ENCODE results near the gene CCL15.

The CCL15 gene

DNA sequence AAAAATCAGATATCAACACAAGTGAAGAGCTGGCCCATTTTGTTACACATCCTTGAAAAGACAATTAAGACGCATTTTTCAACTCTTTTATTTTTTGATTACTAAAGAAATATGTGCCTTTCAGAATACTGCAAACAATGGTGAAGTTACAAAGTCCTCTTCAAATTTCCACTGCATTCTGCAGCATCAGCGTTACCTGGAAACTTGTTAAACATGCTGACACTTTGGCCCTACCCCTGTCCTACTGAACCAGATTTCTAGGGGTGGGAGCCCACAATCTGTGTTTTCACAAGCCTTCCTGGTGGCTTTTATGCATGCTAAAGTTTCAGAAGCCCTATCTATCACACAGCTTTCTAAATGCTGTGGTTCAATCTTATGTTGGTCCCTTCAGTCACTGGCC lies 10.3 kb downstream of the CCL15 start:
- DNase-seq (ENCODE audit: low read depth in 2 of 2), result no peak

- DNase-seq (ENCODE audit: low read depth in 2 of 2), result no peak
Measured at GRCh38 chr17:35988164-35988563, 13.2 kb downstream of the CCL15 start.

GRCh38 chr17:35986643-35987042 lies 14.7 kb downstream of the CCL15 start, which contains the start of gene CCL14:
Gene CCL14 (minus strand): TSS chr17:35986729. CDS start chr17:35986649, 80 bp downstream.
- DNase-seq (ENCODE audit: low read depth in 2 of 2), result no peak

DNA sequence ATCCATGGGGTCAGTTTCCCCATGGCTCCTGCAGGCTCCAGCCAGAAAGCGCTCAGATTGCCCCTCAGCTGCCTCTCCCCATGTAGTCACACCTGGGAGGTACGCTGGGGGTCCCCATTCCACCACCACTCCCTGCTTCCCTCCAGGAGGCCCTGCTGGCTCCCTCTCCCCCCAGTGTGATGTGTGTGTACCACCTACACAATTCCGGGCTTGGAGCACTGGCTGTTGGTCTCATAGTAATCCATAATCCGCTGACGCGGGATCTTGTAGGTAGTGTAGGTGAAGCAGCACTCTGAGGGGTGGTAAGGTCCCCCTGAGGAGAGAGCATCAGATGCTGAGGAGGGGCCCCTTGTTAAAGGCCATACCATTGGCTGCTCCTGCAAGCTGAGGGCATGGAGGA lies 17.2 kb downstream of the CCL15 start:
- DNase-seq (ENCODE audit: low read depth in 2 of 2), result no peak

DNA sequence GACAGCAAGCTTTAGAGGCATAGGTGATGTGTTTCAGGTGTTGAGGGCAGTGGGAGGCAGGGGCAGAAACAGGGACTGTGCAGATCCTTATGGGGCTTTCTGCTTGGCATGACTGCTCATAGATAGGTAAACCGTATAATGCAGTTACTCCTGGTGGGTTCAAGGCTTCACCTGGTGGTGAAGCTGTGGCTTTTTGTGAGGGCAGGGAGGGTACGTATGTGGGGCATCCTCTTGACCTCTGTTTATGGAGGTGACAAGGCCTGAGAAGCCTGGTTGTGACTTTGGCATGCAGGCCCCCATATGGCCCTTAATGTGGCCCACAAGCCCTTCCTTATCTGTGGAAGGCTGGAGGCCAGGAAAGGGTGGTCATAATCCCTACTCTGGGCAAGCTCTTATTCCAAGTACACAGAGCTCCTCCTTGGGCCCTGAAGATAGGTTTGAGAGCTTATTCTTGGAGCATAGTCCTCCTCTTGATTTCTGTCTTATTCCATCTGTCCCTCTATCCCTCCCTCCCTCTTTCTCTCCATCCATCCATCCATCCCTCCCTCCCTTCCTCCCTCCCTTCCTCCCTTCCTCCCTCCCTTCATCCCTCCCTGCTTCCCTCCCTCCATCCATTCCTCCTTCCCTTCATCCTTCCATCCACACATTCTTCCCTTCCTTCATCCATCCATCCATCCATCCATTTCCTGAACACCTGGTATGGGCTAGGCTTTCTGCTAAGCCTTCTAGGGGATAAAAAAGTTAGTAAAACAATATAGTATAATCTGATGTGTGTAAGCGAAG lies 18.8 kb downstream of the CCL15 start:
- DNase-seq (ENCODE audit: low read depth in 2 of 2), result no peak

DNA sequence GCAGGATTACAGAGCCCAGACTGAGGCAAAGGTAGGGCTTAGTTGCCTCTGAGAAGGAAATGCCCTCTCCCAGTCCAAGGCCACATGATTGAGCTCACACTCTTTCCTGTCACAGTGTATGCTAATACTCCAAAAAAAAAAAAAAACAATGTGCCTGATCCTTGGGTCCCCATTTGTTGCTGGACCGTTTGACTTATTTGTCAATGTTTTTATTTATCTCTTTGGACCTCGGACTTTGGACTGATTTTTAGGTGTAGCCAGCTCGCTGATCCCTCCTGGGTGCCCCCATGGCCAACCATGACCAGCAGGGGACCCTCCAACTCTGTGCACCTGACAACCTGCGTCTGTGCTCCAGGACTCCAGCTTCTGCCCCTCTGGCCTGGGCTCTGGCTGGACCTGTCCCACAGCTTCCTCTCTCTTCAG lies 19.4 kb downstream of the CCL15 start:
- DNase-seq (ENCODE audit: low read depth in 2 of 2), result no peak

- no peak for DNase-seq (ENCODE audit: low read depth in 2 of 2)
Measured at GRCh38 chr17:35981246-35981645, 20.1 kb downstream of the CCL15 start, which contains the start of gene CCL16. Gene CCL16 (minus strand): TSS chr17:35981497. CDS start chr17:35981420, 77 bp downstream.

GRCh38 chr17:35978346-35978745 lies 23.0 kb downstream of the CCL15 start:
- no peak for DNase-seq (ENCODE audit: low read depth in 2 of 2)

GRCh38 chr17:35977509-35977908 lies 23.8 kb downstream of the CCL15 start:
- no peak for DNase-seq (ENCODE audit: low read depth in 2 of 2)

DNA sequence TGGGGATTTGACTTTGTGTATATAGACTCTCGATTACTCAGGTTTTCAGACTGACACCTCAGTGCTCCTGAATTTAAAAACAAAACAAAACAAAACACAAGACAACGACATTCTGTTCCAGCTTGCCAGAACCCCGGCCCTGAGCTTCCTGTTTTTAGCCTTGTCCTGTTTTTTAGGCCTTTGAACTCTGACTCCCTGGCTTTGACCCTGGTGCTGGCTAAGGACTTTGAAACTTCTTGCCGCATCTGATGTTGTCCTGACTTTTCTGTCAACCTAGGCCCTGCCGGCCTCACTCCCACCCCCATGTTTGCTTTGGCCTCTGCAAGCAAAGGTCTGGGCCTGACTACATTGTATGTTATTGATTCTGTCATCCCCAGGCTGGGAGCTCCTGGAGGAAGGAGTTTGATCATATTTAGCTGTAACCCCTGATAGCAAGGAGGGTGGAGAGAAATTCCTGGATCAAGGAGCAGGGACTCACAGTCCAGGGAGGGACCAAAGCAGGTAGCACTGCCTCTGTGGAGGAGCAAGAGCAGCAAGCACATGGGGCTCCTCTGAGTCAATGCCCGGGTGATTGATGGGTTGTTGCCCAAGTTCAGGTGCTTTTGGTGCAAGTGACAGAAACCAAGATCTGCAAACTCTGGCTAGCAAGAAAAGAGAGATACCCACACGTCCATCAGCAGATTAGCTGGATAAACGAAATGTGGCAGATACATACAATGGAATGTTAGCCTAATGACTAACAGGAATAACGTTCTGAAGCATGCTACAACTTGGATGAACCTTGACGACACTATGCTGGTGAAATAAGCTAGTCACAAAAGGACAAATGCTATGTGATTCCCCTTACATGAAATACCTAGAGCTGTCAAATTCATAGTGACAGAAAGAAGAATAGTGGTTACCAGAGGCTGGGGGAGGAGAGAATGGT lies 27.8 kb downstream of the CCL15 start:
- no peak for DNase-seq (ENCODE audit: low read depth in 2 of 2)

GRCh38 chr17:35972945-35973332 lies 28.4 kb downstream of the CCL15 start:
- DNase-seq (ENCODE audit: low read depth in 2 of 2), result no peak

- no peak for DNase-seq (ENCODE audit: low read depth in 2 of 2)
Measured at GRCh38 chr17:35972535-35972934, 28.8 kb downstream of the CCL15 start.

GRCh38 chr17:35972066-35972465 lies 29.3 kb downstream of the CCL15 start:
- no peak for DNase-seq (ENCODE audit: low read depth in 2 of 2)

DNA sequence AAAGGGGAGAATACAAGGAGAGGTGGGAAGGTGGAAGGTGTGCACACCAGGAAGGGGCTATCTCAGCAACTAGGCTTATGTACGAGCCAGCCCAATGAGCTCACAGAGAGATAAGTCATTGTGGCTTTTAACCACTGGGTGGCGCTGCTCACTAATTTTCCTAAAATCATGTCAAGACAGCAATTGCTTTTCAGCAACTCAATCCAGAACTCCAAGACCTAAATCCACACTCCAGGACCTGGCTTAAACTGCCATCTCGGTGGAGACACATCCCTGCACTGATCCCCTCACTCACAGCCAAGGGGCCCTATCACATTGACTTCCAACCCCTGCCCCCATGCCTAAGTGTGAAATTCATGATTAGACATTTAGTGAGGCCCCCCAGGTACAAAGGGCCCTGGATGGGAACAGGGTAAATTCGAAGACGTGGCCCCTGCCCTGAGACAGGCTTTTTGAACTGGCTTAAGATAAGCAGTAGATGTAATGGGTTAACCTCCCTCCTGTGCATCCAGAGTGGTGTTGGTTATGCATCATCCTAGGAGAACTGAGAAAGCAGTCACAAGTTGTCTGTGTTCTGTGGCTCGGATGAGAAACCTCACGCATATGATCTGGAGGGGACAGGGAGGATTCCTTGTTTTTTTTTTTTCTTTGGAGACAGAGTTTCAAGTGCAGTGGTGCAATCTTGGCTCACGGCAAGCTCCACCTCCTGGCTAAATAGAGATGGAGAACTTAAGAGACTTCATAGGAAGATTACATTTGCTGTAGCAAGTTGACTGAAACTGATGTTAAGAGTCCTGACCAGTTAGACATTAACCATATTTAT lies 31.6 kb downstream of the CCL15 start:
- peak; percentile 44 to 57 for DNase-seq (ENCODE audit: low read depth in 2 of 2)

DNA sequence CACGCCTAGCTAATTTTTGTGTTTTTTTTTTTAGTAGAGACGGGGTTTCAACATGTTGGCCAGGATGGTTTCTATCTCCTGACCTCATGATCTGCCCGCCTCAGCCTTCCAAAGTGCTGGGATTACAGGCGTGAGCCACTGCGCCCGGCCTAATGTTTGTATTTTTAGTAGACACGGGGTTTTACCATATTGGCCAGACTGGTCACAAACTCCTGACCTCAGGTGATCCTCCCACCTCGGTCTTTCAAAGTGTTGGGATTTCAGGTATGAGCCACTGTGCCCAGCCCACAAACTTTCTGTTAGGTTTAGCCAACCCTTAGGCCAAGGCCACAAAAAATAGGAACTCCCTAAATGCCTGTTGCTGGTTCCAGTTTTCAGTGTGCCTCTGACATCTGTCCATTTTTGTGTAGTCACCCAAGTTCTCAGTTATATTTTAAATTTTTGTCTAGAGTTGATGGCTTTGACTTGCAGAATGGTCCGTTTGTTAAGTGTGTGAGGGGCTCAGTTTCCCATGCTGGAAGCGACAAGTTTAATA lies 32.8 kb downstream of the CCL15 start:
- DNase-seq (ENCODE audit: low read depth in 2 of 2), result no peak

- no peak for DNase-seq (ENCODE audit: low read depth in 2 of 2)
Measured at GRCh38 chr17:35965272-35965671, 36.1 kb downstream of the CCL15 start.

GRCh38 chr17:35963663-35964062 lies 37.7 kb downstream of the CCL15 start:
- no peak for DNase-seq (ENCODE audit: low read depth in 2 of 2)

DNA sequence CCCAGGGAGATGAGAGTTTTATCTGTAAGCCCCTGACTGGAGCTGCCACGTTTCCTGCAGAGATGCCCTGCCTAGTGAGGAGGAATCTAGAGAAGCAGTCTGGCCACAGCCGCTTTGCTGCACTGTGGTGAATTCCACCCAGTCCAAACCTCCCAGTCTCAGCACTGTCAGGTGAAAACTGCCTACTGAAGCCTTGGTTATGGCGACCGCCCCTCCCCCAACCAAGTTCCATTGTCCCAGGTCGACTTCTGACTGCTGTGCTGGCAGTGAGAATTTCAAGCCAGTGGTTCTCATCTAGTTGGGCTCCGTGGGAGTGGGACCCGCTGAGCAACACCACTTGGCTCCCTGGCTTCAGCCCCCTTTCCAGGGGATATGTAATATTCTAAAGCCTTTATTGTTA lies 47.6 kb downstream of the CCL15 start:
- DNase-seq (ENCODE audit: low read depth in 2 of 2), result no peak

- DNase-seq (ENCODE audit: low read depth in 2 of 2), result no peak
Measured at GRCh38 chr17:35949401-35949800, 52.0 kb downstream of the CCL15 start.

- DNase-seq (ENCODE audit: low read depth in 2 of 2), result no peak
Measured at GRCh38 chr17:35948092-35948491, 53.3 kb downstream of the CCL15 start.
